ENCODE measurements around the gene YTHDC1.

- TF ChIP-seq SMC3 (IDR thresholded peaks at IDR 0.05; ENCODE audit: low read depth, low read length) = no peak
- TF ChIP-seq RCOR1 (IDR thresholded peaks at IDR 0.05; ENCODE audit: insufficient replicate concordance, low read length) = no peak
- no peak for TF ChIP-seq CTCF (conservative IDR thresholded peaks at IDR 0.05; ENCODE audit: low read depth, low read length)
- no peak for TF ChIP-seq POLR2A (IDR thresholded peaks at IDR 0.05; ENCODE audit: low read depth, low read length)
- TF ChIP-seq RAD21 (IDR thresholded peaks at IDR 0.05; ENCODE audit: low read length) = no peak
- TF ChIP-seq, protein P1, sequence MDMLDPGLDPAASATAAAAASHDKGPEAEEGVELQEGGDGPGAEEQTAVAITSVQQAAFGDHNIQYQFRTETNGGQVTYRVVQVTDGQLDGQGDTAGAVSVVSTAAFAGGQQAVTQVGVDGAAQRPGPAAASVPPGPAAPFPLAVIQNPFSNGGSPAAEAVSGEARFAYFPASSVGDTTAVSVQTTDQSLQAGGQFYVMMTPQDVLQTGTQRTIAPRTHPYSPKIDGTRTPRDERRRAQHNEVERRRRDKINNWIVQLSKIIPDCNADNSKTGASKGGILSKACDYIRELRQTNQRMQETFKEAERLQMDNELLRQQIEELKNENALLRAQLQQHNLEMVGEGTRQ (IDR thresholded peaks at IDR 0.05; ENCODE audit: low read depth, low read length) = no peak
- no peak for TF ChIP-seq MXI1 (IDR thresholded peaks at IDR 0.05; ENCODE audit: borderline replicate concordance, low read depth, low read length)
- no peak for TF ChIP-seq CHD1 (IDR thresholded peaks at IDR 0.05; ENCODE audit: low read depth, low read length)
- TF ChIP-seq BHLHE40 (IDR thresholded peaks at IDR 0.05; ENCODE audit: low read depth, low read length) = no peak
- no peak for TF ChIP-seq MAFK (IDR thresholded peaks at IDR 0.05; ENCODE audit: low read depth, low read length)
- TF ChIP-seq MAZ (IDR thresholded peaks at IDR 0.05; ENCODE audit: borderline replicate concordance, low read depth, low read length) = no peak
- TF ChIP-seq RFX5 (IDR thresholded peaks at IDR 0.05; ENCODE audit: low read depth, low read length) = no peak
- TF ChIP-seq CEBPB (IDR thresholded peaks at IDR 0.05; ENCODE audit: low read depth, low read length) = no peak
- TF ChIP-seq ELK1 (IDR thresholded peaks at IDR 0.05; ENCODE audit: borderline replicate concordance, low read depth, low read length) = no peak
Measured at GRCh38 chr4:68278029-68278428, 71.9 kb downstream of the YTHDC1 start.

All from IMR-90 (cell line).